ENCODE measurements around the gene ANKH.
"Not testable (repeated sequence)": the region's sequence is repeated elsewhere in the genome, so short reads cannot be mapped to it uniquely, and the experiment has no call there.

The ANKH gene

GRCh38 chr5:14871214-14872069 lies at the start of gene ANKH:
Gene ANKH, minus strand, starts transcription at chr5:14871778. Its CDS starts 331 bp downstream, at chr5:14871447.
- peak; percentile 78 for DNase-seq

GRCh38 chr5:14920121-14920520 lies 48.5 kb upstream of the ANKH start:
- no peak for DNase-seq

GRCh38 chr5:14919106-14919505 lies 47.5 kb upstream of the ANKH start:
- DNase-seq: not testable (repeated sequence)

GRCh38 chr5:14917719-14918118 lies 46.1 kb upstream of the ANKH start:
- no peak for DNase-seq

GRCh38 chr5:14915291-14915952 lies 43.8 kb upstream of the ANKH start:
- no peak for DNase-seq

GRCh38 chr5:14914623-14915260 lies 43.2 kb upstream of the ANKH start:
- DNase-seq: no peak

GRCh38 chr5:14914193-14914592 lies 42.6 kb upstream of the ANKH start:
- no peak for DNase-seq

GRCh38 chr5:14913096-14913495 lies 41.5 kb upstream of the ANKH start:
- no peak for DNase-seq

- DNase-seq: no peak
Observed at GRCh38 chr5:14912206-14912605, 40.6 kb upstream of the ANKH start.

- no peak for DNase-seq
Observed at GRCh38 chr5:14909369-14909768, 37.8 kb upstream of the ANKH start.

- no peak for DNase-seq
Observed at GRCh38 chr5:14908172-14908571, 36.6 kb upstream of the ANKH start.

- DNase-seq: no peak
Observed at GRCh38 chr5:14906628-14907027, 35.0 kb upstream of the ANKH start.

GRCh38 chr5:14902826-14903560 lies 31.4 kb upstream of the ANKH start:
- DNase-seq: no peak

GRCh38 chr5:14901462-14902051 lies 30.0 kb upstream of the ANKH start:
- DNase-seq: no peak

- no peak for DNase-seq
Observed at GRCh38 chr5:14900693-14901461, 29.3 kb upstream of the ANKH start.

- no peak for DNase-seq
Observed at GRCh38 chr5:14896131-14896530, 24.6 kb upstream of the ANKH start.

GRCh38 chr5:14895301-14895700 lies 23.7 kb upstream of the ANKH start:
- DNase-seq: no peak

- DNase-seq: no peak
Observed at GRCh38 chr5:14894748-14895147, 23.2 kb upstream of the ANKH start.

GRCh38 chr5:14893381-14893780 lies 21.8 kb upstream of the ANKH start:
- no peak for DNase-seq

GRCh38 chr5:14890846-14891245 lies 19.3 kb upstream of the ANKH start:
- DNase-seq: peak; percentile 34

- DNase-seq: no peak
Observed at GRCh38 chr5:14884062-14884612, 12.6 kb upstream of the ANKH start.

All from NCI-H2171 treated with DMSO at 0.1 percent for 48 hours (cell line).